HG03064 (cell line): Measurements from ENCODE around the gene NOL9.

Source experiments
- ATAC-seq: cut with Tn5 transposase; IDR thresholded peaks from one replicate; pipeline ENCODE4 v1.9.1; 2021; ENCODE audit warnings: low read depth; ENCODE audit not compliant: unreplicated experiment

The NOL9 gene

DNA sequence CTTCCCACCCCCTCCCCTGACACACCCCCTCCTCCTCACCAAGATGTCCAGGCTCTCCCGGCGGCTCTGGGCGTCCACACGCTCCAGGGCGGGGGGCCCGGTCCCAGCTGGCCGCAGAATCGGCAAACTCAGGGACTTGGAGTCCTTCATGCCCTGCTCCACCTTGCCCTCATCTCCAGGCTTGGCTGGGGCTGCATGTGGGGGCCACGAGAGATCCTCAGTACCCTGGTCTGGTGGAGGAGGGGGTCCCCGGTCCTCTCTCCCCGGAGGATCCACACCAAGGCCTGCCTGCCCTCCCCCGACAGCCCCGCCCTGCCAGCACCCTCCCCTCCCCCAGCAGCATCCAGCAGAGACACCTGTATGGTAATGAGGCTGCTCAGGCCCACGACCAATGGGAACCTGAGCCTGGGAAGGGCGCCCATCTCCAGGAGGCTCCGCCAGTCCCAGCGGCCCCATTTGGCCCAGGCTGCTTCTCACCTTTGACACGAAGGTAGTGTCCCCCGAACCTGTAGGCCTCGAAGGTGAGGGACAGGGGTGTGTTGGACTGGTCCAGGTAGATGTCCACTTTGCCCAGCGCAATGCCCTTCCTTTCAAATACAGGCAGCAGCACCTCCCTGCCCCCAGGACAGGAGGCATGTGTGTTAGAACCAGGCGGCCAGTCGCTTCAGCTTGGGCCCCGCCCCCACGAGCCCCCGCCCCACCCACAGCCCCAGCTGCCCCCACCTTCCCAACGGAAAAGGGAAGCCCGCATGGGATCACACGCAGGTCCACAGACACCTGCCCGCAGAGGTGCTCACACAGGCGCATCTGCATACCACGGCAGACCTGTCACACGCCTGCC is 80.1 kb downstream of the NOL9 start:
- no peak for ATAC-seq

DNA sequence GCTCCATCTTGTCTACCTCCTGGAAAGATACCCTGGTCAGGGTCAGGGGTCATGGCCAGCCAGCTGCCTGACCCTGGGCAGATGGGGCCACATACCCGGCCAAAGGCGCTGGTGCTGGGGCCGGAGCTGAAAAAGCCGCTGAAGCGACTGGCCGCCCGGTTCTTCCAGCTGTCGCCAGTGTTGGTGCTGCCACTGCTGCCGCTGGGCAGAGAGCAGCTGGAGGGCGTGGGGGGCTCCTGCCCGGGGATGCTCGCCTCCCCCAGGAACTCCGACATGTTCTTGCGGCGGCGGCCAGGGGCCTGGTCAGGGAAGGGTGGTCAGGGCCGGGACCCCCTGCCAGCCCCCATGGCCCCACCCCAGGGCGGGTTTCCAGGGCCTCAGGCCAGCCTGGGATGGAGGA is 81.2 kb downstream of the NOL9 start:
- no peak for ATAC-seq

DNA sequence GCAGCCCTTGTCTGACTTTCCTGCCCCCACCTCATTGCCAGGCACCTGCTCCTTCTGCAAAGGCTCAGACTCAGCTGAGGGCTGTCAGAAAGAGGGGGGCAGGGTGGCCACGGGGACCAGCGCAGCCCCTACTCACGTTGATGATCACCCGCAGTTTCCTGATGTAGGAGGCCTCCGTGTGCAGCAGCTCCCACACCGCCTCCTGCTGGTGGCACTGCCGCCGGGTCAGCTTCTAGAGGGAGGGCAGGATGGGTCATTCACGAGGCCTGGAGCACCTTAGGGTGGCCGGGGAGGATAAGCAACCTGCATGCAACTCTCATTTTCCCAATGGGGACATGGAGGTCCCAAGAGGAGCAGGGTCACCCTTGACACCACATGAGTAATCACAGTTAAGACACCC is 81.9 kb downstream of the NOL9 start:
- ATAC-seq: no peak

DNA sequence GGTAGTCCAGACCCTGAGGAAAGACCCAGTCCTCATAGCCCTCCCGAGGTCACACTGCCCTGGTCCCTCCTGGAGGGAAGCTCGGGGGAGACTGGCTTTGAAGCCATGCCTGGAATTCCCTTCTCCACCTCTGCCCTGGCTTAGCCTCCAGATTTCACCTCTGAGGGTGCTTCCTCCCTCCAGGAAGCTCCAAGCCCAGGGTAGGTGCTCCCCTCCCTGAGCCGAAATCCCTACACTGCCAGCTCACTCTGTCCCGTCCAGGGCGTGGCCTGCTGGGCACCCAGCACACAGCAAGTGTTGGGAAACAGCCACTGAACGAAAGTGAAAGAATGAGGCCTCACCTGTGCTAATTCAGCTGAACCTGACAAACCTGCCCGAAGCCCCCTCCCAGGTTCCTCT is 82.3 kb downstream of the NOL9 start:
- ATAC-seq: no peak
